Mesodermal cell (in vitro differentiated cells): Measurements from ENCODE around the gene ZNF729. TPM values are rescaled to one million over a fixed set of nuclear protein-coding genes. Genes with fewer than 3 reads are reported as not detected.
"Not testable (repeated sequence)": the region's sequence is repeated elsewhere in the genome, so short reads cannot be mapped to it uniquely, and the experiment has no call there.

Source experiments
- H3K27ac ChIP-seq: 2 replicates; pipeline ENCODE4 v1.7.0; 2013; ENCODE audit warnings: mild to moderate bottlenecking, low read depth, low read length, moderate library complexity; ENCODE audit not compliant: severe bottlenecking
- H3K36me3 ChIP-seq: 2 replicates; pipeline ENCODE4 v1.7.1; 2013; ENCODE audit warnings: mild to moderate bottlenecking, low read length, moderate library complexity; ENCODE audit not compliant: control insufficient read depth, insufficient read depth
- H3K4me1 ChIP-seq: one replicate; pipeline ENCODE4 v1.7.1; 2013; ENCODE audit warnings: mild to moderate bottlenecking, low read length; ENCODE audit not compliant: insufficient read depth, control insufficient read depth, poor library complexity, severe bottlenecking
- H3K4me3 ChIP-seq: 2 replicates; pipeline ENCODE4 v1.7.0; 2013; ENCODE audit warnings: low read length, control low read depth, mild to moderate bottlenecking; ENCODE audit not compliant: insufficient read depth, poor library complexity, severe bottlenecking; ENCODE audit errors: extremely low read depth
- H3K9me3 ChIP-seq: 2 replicates; pipeline ENCODE4 v1.7.1; 2013; ENCODE audit warnings: mild to moderate bottlenecking, low read length, moderate library complexity; ENCODE audit not compliant: control insufficient read depth
- WGBS, 2 experiments: methylation state at CpG; one replicate each; pipeline ENCODE4 v1.1.5; 2013; ENCODE audit warnings: missing lambda C conversion rate in 2 of 2; ENCODE audit not compliant: insufficient coverage in 2 of 2; 5-methylcytosine and 5-hydroxymethylcytosine counted together
- polyA plus RNA-seq, 2 experiments: library from polyadenylated mRNA; stranded (reverse); fragments of 50-300 nt; gene quantifications; one replicate each; pipeline ENCODE4 v1.2.3, GENCODE V29; 2013

Gene ZNF729
- not detected for polyA plus RNA-seq (2013, experiment 1 of 2)
- polyA plus RNA-seq (2013, experiment 2 of 2): not detected

- 88 to 89% methylated on average over 26 to 30 of the region's 32 CpGs for WGBS, 2 experiments
Measured at GRCh38 chr19:22286151-22286810, at the start of gene ZNF729. ZNF729 (plus strand) TSS chr19:22286441; CDS start chr19:22286526, 85 bp downstream.

GRCh38 chr19:22256856-22257255 is 29.4 kb upstream of the ZNF729 start:
- no peaks in the 10 kb centered on the region for H3K36me3 ChIP-seq
- peaks cover 47% of the 10 kb centered on the region for H3K9me3 ChIP-seq
- H3K27ac ChIP-seq: no peak overlapping the region
- no peaks in the 10 kb centered on the region for H3K4me1 ChIP-seq
- H3K4me3 ChIP-seq: no peak overlapping the region

More at GRCh38 chr19:22286151-22286810, at the start of gene ZNF729:
- Histone ChIP-seq H3K4me1 (no peaks in the 10 kb centered on the region), H3K4me3 (no peak within 1 kb of the TSS), H3K9me3 (peaks cover 50% of the 10 kb centered on the region), H3K27ac (no peak within 1 kb of the TSS), H3K36me3 (no peaks in the 10 kb centered on the region)

DNA sequence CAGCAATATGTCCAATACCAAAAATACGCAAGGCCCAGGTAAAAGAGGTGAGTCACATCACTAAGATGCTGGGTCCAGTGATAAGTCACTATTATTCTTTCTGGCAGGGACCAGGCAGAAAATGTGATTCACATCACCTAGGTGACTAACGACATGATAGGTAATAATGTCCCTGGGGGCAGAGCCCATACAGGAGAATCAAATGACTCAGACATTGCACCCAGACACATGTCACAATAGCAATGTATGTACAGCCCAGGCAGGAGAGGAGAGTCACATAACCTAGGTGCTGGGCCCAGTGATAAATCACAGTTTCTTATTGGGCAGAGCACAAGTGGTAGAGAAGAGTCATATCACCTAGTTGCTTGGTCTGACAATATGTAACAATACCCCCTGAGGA is 28.9 kb upstream of the ZNF729 start:
- Histone ChIP-seq H3K4me3 (no peak overlapping the region), H3K4me1 (no peaks in the 10 kb centered on the region), H3K9me3 (peaks cover 52% of the 10 kb centered on the region), H3K27ac (no peak overlapping the region), H3K36me3 (no peaks in the 10 kb centered on the region)
- WGBS, 2 experiments: 60 to 62% methylated on average over 1 to 2 of the region's 2 CpGs

GRCh38 chr19:22257916-22258315 is 28.3 kb upstream of the ZNF729 start:
- no peak overlapping the region for H3K4me3 ChIP-seq
- no peak overlapping the region for H3K27ac ChIP-seq
- no peaks in the 10 kb centered on the region for H3K36me3 ChIP-seq
- H3K4me1 ChIP-seq: no peaks in the 10 kb centered on the region
- peaks cover 54% of the 10 kb centered on the region for H3K9me3 ChIP-seq

DNA sequence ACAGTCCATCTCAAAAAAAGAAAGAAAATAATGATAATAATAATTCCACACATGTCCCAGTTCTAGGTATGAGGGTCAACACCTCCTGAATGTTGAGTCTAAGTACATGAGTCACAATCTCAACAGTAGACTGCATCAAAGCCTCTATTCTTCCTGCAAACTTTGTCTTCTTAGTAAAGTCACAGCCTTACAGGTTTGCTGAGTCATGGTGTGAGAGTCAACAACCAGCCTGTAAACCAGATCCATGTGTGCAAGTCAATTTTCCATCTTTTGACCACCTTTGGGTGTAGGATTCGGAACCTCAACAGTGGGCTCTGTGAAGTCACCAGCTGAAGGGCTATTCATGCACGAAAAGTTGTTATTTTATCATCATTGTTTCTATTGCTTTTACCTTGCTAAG is 25.7 kb upstream of the ZNF729 start:
- no CpG with 5 or more reads among the region's 2 CpGs for WGBS, 2 experiments
- Histone ChIP-seq H3K4me3 (no peak overlapping the region), H3K27ac (no peak overlapping the region), H3K4me1 (no peaks in the 10 kb centered on the region), H3K9me3 (peaks cover 60% of the 10 kb centered on the region), H3K36me3 (no peaks in the 10 kb centered on the region)

DNA sequence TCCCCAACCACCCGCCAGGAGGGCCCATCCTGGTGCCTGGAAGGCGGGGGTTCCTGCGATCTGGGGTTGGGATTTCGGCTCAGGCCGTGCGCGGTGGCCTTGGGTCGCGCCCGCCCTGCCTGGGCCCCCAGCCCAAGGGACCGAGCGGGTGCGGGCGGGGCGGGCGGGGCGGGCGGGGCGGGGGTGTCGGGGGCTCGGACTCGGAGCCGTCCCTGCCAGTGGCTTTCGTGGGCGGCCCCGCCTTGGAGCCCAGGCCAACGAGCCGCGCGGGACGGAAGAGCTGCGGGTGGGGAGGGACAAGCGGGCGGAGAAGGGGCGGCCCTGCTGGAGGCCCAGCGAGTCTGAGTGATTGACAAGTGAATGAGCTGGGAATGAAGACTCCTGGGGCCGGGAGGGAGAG is 24.6 kb upstream of the ZNF729 start:
- H3K4me1 ChIP-seq: no peaks in the 10 kb centered on the region
- peaks cover 66% of the 10 kb centered on the region for H3K9me3 ChIP-seq
- WGBS, 2 experiments: 80 to 87% methylated on average over 5 to 15 of the region's 37 CpGs
- no peak overlapping the region for H3K27ac ChIP-seq
- H3K4me3 ChIP-seq: no peak overlapping the region
- H3K36me3 ChIP-seq: no peaks in the 10 kb centered on the region

DNA sequence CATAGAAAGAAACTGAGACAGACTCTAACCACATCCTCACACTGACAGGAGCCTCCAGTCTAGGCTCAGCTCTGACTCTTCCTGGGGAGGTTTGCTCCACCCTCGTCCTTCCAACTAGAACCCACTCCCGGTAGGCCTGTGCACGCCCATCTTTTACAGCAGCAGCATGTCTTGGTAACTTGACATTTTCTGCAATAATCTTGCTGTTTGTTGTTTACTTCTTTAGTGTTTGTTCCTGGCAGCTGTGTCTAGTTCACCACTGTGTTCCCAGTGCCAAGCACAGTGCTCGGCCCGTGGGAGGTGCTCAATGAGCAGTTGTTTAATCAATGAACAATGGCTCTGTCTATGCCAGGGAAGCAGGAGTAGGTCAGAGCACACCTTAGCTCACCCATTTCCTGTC is 23.1 kb upstream of the ZNF729 start:
- Histone ChIP-seq H3K9me3 (peaks cover 67% of the 10 kb centered on the region), H3K36me3 (no peaks in the 10 kb centered on the region), H3K27ac (no peak overlapping the region), H3K4me1 (no peaks in the 10 kb centered on the region), H3K4me3 (no peak overlapping the region)
- WGBS, 2 experiments: 70 to 90% methylated on average over 2 to 3 of the region's 5 CpGs

GRCh38 chr19:22321554-22321953 is 35.3 kb downstream of the ZNF729 start:
- not testable (repeated sequence) for H3K4me1 ChIP-seq, H3K36me3 ChIP-seq, H3K4me3 ChIP-seq, H3K27ac ChIP-seq
- H3K9me3 ChIP-seq: peaks cover 51% of the 10 kb centered on the region
- WGBS, 2 experiments: 90 to 95% methylated on average over 4 to 19 of the region's 27 CpGs

DNA sequence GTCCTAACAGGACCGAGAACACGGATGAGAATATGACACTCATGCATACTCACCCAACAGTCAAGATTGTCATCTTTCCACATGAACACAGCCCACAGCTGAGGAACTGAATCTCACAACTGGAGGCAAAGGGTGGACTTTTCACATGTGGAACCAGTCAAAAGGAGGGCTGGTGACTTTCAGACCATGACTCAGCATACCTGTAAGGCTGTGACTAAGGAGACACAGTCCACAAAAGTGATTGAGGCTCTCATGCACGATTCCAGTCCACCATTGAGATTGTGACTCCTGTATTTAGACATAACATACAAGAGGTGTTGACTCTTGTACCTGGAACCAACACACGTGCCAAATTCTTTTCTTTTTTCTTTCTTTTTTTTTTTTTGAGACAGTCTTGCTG is 40.0 kb downstream of the ZNF729 start:
- Histone ChIP-seq H3K36me3 (no peaks in the 10 kb centered on the region), H3K4me3 (no peak overlapping the region), H3K4me1 (no peaks in the 10 kb centered on the region), H3K9me3 (peaks cover 81% of the 10 kb centered on the region), H3K27ac (no peak overlapping the region)
- WGBS, 2 experiments: 60 to 64% methylated on average over 4 of the region's 4 CpGs

GRCh38 chr19:22327321-22327720 is 41.1 kb downstream of the ZNF729 start:
- Histone ChIP-seq H3K4me1 (no peaks in the 10 kb centered on the region), H3K27ac (no peak overlapping the region), H3K9me3 (peaks cover 92% of the 10 kb centered on the region), H3K4me3 (no peak overlapping the region), H3K36me3 (no peaks in the 10 kb centered on the region)
- 35 to 37% methylated on average over 3 of the region's 3 CpGs for WGBS, 2 experiments

- H3K36me3 ChIP-seq: no peaks in the 10 kb centered on the region
- H3K4me1 ChIP-seq: no peaks in the 10 kb centered on the region
- no peak overlapping the region for H3K4me3 ChIP-seq
- peaks cover 92% of the 10 kb centered on the region for H3K9me3 ChIP-seq
- H3K27ac ChIP-seq: no peak overlapping the region
- WGBS, 2 experiments: 68 to 82% methylated on average over 3 of the region's 3 CpGs
Measured at GRCh38 chr19:22331521-22331920, 45.3 kb downstream of the ZNF729 start.
